ACHN (cell line): ENCODE measurements around the gene SPECC1L.
A peak's percentile ranks its signal among the peaks of the same experiment; 100 is the strongest.
"Not testable (repeated sequence)": the region's sequence is repeated elsewhere in the genome, so short reads cannot be mapped to it uniquely, and the experiment has no call there.

ENCODE experiments used
- DNase-seq: peaks from one replicate; pipeline ENCODE4 v3.0.0-alpha.2; 2015
- in situ Hi-C: cut with HindIII; loops from 2 replicates; pipeline ENCODE4 v1.10.0; 2017; ENCODE audit warnings: low sequenced_read_pairs, low pct_ligation_motif_present, low pct_unique_long_range_greater_than_20kb

Gene SPECC1L, protein sequence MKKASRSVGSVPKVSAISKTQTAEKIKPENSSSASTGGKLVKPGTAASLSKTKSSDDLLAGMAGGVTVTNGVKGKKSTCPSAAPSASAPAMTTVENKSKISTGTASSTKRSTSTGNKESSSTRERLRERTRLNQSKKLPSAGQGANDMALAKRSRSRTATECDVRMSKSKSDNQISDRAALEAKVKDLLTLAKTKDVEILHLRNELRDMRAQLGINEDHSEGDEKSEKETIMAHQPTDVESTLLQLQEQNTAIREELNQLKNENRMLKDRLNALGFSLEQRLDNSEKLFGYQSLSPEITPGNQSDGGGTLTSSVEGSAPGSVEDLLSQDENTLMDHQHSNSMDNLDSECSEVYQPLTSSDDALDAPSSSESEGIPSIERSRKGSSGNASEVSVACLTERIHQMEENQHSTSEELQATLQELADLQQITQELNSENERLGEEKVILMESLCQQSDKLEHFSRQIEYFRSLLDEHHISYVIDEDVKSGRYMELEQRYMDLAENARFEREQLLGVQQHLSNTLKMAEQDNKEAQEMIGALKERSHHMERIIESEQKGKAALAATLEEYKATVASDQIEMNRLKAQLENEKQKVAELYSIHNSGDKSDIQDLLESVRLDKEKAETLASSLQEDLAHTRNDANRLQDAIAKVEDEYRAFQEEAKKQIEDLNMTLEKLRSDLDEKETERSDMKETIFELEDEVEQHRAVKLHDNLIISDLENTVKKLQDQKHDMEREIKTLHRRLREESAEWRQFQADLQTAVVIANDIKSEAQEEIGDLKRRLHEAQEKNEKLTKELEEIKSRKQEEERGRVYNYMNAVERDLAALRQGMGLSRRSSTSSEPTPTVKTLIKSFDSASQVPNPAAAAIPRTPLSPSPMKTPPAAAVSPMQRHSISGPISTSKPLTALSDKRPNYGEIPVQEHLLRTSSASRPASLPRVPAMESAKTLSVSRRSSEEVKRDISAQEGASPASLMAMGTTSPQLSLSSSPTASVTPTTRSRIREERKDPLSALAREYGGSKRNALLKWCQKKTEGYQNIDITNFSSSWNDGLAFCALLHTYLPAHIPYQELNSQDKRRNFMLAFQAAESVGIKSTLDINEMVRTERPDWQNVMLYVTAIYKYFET

DNA sequence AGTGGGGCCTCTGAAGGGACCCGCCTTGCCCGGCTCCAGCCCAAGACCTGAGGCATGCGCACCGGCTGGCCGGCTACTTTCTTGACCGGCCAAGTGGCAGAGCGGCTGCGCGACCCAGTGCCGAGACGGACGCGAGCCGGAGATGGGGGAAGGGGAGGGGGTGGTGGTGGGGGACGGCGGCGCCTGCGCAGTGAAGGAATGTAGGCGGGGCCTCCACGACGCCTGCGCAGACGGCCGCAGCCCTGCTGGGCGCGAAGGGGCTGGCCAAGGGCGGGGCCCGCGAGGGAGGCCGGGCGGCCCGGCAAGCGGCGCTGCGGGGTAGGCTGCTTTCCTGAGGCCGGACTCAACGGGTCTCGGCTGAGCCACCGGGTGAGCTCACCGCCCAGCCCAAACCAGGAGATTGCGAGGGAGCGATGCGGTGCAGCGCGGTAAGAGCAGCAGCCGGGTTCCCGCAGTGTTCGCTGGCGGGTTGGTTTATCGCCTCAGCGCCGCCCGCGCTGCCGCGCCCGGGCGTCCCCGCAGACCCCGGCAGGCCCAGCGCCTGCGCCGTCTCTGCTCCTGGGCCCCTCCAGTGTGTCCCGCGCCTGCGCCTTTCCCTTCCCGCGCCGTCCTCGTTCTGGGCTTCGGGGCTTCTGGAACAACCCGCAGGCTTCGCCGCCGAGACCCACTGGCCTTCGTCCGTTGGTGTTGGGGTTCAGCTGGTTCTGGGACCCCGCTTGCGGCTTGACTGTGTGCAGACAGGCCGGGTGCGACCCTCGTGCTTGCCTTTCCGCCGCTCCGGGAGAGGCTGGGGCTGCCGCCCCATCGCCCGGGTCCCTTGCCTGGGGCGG, at the start of gene SPECC1L:
TSS of gene SPECC1L (plus strand) at position 276 of the 830 bp plus-strand sequence. CDS start 31,401 bp downstream, outside the sequence.
- in situ Hi-C loops, result no loop called here
- DNase-seq, result peak; percentile 85

DNA sequence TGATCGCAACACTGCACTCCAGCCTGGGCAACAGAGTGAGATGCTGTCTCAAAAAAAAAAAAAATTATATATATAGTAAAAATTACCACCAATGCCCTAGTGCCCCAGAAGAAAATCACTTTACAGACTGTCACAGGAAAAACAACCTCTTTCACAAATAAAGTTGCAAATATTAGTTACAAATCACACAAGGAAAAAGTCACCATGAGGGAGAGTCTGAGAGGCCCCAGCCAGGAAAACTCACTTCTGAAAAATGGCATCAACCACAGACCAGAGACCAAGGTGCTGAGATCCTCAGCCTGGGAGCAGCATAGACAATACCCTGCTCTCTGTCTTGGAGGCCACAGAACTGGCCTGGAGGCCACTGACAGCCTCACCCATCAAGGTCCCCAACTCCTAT, 46.2 kb upstream of the SPECC1L start:
- in situ Hi-C loops, result no loop called here

DNA sequence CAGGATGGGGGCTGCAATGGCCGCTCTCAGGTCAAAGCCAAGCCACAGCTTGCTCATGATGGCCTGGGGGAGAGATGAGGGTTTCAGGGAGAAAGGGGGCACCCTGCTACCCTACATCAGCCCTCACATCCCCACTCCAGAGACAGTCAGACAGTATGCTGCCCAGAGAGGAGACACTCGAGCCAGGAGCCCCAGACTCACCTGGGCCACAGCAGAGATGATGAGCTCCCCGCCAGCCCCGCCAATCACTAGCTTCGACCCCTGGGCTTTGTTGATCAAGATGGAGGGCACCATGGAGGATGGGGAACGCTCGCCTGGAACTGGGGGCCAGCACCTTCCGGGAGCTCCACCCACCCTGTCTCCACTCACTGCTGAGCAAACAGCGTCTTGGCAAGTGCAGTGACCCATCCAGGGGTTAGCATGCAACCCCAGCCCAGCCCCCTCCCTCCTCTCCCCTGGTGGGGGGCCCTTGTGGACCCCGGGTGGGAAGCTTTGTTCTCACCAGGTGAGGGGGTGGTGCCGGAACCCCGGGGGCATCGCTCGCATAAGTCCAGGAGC, 45.5 kb upstream of the SPECC1L start:
- in situ Hi-C loops, result no loop called here
- no peak for DNase-seq

More for the DNA sequence above, 46.2 kb upstream of the SPECC1L start:
- no peak for DNase-seq

DNA sequence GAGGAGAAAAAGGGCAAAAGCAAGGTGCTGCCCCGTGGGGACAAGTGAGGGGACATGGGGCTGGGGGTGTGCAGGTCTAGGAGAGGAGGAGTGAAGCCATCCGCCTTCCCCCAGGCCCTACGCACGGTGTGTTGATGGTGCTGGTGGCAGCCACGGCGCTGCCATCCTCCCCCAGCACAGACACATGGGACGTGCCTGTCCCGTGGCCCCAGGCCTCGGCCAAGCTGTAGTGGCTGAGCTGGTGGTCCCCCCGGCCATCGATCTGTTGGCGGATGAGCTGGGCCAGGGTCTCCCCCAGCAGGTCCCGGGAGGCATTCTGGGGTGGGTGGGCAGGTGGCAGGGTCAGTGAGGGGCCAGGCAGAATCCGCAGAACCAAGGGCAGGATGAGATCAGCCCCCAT, 44.7 kb upstream of the SPECC1L start:
- no peak for DNase-seq
- in situ Hi-C loops, result no loop called here

DNA sequence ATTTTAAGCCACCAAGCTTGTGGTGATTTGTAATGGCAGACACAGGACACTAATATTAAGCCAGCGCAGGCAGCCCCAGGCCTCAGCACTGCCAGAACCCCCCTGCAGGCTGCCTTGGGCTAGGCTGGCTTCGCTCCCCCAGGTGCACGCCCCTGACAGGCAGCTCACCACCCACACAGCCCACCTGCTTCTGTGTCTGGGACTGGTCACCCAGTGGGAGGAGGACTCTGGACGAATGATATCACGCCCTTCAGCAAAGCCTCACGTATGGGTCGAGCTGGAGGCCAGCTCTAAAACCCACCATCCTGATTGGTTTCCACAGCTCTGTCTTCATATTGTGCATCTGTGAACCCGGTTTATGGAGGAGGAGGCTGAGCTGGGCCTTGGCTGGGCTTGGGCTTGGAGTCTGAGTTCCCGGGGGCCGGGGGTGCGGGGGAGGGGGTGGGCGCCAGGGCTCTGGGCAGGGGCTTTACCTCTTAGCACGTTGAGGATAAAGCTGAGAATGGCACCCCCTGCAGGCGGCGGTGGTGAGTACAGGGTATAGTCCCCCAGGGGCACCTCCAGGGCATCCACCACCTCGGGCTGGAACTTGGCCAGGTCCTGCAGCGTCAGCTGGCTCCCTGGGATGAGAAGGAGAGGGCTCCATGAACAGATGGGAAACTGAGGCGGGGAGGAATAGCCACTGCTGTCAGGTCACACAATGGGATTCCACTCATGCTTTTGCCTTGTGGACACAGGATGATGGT, 39.5 kb upstream of the SPECC1L start:
- in situ Hi-C loops, result no loop called here
- peak; percentile 9 for DNase-seq

DNA sequence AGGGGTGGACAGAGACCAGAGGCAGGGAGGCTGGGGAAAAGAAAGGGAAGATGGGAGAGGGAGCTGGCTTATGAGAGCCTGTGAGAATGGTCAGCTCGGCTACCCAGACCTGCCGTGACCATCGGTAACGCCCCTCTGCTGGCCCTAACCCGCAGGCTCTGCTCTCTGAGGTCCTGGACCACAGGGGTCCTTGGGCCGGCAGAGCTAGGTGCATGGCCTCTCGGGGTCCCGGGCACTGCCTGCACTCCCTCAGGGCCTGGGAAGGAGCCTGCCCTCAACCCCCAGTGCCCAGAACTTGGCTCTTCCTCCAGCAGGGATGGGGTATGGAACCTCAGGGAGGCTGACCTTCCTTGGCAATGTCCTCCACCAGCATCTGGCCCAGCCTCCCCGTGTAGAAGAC, 38.9 kb upstream of the SPECC1L start:
- no peak for DNase-seq
- in situ Hi-C loops, result no loop called here

DNA sequence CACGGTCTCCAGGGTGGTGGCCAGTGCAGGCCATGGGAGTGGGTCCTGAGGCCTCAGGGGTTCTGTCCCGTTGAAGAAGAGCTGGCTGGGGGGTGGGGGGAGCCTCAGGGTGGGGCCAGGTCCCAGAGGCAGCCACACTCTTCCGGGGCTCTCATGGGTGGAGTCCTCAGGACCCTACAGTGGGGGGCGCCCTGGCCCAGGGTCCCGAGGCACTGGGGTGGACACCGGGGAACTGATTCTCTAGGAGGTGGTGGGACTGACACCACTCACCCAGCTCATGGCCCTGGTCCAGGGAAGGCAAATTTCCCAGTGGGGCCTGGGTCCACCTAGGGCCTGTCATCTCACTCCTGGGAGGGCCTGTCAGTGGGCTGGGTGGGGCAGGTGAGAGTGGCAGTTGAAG, 38.5 kb upstream of the SPECC1L start:
- no peak for DNase-seq
- in situ Hi-C loops, result no loop called here

DNA sequence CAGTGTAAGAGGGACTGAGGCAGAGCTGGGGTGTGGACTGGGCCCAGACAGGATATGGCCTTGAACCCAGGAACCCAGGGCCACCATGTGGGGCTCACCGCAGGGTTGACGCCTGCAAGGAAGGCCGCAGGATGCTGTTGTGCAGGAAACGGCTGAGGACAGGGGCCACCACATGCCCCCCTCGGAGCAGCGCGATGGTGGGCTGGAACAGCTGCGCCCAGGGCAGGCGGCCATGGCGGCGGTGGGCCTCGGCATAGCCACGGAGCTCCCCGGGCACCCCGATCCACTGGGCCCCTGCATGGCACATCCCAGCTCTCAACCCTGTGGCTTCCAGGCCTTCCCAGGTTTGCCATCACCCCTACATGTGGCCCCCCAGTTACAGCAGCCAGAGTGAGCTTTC, 37.9 kb upstream of the SPECC1L start:
- in situ Hi-C loops, result no loop called here
- no peak for DNase-seq

DNA sequence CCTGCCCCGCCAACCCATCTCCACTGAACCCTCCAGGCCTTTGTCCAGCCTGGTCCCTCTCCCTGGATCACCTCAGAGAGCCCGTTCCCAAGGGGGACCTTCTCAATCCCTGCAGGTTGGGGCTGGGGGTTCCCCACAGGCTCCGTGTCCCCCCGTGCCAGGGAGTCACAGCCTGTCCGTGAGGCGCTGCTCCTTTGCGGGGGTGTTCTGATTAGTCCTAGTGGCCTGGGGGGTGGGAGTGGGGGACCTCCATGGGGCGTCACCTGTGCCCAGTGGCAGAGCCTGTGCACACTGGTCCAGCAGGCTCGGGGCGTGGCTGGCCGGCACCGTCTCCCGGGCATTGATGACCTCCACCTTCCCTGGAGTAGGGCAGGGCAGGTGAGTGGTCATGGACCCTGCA, 37.4 kb upstream of the SPECC1L start:
- in situ Hi-C loops, result no loop called here
- no peak for DNase-seq

DNA sequence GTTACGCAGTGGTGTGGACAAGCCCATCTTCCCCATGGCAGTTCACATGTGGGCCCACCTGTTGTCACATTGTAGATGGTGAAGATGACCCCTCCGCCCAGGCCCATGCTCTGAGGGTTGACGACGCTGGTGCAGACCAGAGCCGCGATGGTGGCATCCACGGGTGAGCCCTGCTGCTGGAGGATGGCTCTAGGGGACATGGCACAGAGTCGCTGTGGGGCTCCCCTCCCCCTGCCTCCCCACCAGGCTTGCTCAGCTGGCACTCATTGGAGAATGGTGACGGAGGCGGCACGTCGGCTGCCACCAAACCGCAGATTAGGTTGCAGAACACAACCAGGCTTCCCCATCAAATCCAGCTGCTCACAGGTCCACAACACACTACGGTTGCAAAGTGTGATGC, 36.8 kb upstream of the SPECC1L start:
- in situ Hi-C loops, result no loop called here
- no peak for DNase-seq

DNA sequence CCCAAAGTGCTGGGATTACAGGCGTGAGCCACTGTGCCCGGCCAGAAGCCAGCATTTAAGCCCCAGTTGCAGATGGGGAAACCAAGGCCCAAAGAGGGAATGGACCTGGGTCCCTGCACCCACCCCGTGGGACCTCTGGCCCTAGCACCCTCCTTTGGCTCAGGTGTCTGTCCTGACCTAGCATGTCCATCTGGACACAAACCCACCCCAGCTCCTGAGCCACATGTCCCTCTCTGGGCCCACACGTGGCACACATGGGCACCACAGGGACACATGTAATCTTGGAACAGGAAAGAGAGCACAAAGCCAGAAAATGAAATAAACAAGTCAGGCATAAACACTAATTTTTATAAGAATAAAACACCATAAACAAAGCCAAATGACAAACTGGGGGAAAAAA, 35.3 kb upstream of the SPECC1L start:
- DNase-seq, result no peak
- in situ Hi-C loops, result no loop called here

DNA sequence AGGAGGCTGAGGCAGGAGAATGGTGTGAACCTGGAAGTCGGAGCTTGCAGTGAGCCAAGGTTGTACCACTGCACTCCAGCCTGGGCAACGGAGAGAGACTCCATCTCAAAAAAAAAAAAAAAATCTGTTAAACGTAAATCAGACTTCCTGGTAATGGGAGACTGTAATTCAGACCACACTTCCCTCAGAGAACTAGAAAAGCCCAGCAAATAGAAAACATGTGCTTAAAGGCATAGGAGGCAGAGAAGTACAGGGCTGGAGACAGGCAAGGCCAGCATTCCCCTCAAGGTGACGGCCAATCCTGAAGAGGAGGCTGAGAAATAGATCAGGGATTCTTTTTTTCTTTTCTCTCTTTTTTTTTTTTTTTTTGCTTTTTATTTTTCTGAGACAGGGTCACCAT, 34.0 kb upstream of the SPECC1L start:
- in situ Hi-C loops, result no loop called here
- no peak for DNase-seq

DNA sequence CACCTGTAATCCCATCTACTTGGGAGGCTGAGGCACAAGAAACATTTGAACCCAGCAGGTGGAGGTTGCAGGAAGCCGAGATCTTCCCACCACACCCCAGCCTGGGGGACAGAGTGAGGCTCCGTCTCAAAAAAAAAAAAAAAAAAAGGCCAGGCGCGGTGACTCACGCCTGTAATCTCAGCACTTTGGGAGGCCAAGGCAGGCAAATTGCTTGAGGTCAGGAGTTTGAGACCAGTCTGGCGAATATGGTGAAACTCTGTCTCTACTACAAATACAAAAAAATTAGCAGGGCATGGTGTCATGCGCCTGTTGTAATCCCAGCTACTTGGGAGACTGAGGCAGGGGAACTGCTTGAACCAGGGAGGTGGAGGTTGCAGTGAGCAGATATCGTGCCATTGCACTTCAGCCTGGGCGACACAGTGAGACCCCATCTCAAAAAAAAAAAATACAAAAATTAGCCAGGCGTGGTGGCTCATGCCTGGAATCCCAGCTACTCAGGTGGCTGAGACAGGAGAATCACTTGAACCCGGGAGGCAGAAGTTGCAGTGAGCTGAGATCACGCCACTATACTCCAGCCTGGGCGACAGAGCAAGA, 32.4 kb upstream of the SPECC1L start:
- in situ Hi-C loops, DNase-seq: not testable (repeated sequence)

DNA sequence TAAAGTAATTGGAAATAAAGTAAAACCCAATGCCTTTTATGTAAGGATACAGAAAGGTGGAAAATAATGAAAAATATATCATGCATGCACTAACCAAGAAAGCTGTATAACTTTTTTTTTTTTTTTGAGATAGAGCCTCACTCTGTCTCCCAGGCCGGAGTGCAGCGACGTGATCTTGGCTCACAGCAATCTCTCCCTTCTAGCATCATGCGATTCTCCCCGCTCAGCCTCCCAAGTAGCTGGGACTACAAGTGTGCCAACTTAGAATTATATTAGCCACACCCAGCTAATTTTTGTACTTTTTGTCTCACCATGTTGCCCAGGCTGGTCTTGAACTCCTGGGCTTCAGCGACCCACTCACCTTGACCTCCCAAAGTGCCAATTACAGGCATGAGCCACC, 30.2 kb upstream of the SPECC1L start:
- no peak for DNase-seq
- in situ Hi-C loops, result no loop called here

DNA sequence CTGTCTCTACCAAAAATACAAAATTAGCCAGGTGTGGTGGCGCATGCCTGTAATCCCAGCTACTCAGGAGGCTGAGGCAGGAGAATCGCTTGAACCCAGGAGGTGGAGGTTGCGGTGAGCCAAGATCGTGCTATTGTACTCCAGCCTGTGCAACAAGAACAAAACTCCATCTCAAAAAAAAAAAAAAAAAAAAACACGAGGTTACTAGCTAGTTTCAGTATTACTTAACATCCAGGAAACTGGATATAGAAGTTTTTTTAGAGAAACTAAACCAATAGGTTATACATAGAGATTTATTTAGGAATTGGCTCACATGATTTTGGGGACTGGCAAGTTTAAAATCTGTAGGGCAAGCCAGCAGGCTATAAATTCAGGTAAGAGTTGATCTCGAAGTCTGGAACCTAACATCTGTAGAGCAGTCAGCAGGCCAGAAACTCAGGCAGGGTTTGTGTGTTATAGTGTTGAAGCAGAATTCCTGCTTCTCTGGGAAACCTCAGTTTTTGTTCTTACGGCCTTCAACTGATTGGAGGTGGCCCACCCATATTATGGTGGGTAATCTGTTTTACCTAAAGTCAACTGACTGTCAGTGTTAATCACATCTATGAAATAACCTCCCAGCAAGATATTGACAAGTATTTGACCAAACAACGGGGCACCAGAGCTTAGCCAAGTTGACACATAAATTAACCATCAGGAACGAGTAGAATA, 29.5 kb upstream of the SPECC1L start:
- in situ Hi-C loops, DNase-seq: not testable (repeated sequence)

DNA sequence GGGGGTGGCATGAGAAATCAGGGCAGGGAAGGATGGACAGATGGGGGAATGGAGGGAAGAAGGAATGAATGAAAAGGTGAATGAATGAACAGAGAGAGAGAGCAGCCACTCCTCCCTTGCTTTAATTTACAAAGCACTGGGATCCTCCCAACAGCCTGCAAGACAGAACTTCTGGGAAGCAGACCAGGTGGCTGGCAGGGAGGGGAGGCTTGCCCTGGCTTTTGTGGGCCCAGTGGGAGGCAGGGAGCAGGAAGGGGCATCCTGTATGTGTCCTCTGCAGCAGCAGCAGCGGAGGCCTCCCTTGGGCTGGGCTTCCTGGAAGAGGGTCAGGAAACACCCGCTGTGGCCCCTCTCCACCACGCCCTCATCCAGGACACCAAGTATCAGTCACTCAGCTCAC, 27.2 kb upstream of the SPECC1L start:
- in situ Hi-C loops, DNase-seq: not testable (repeated sequence)
